GM12878 (cell line): ENCODE measurements around the gene MAD2L1BP. TPM values are rescaled to one million over a fixed set of nuclear protein-coding genes. Genes with fewer than 3 reads are reported as not detected.

ENCODE experiments used
- ATAC-seq: fragments of 200-7000 bp; cut with Tn5 transposase; 3 replicates; pipeline ENCODE4 v1.9.1; 2020; ENCODE audit warnings: mild to moderate bottlenecking, moderate library complexity
- BruUV-seq: library from RNA; stranded (reverse); fragments of 400-500 nt; replicated peaks from 2 replicates; lab custom pipeline; 2021; lab: Mats Ljungman, UMichigan
- CTCF ChIA-PET: fragments of 300-600 bp; sonication (Branson Sonifier 250); formaldehyde crosslinking; extraction: SDS; loops from one replicate; lab custom pipeline; 2021; ENCODE audit warnings: inconsistent platforms; lab: Yijun Ruan, JAX
- POLR2A ChIA-PET: fragments of 350-600 bp; formaldehyde crosslinking; extraction: SDS; loops from one replicate; lab custom pipeline; 2021; ENCODE audit warnings: inconsistent platforms; lab: Charles Lee
- RAD21 ChIA-PET: fragments of 300-600 bp; sonication (Branson Sonifier 250); formaldehyde crosslinking; loops from one replicate; lab custom pipeline; 2023; ENCODE audit warnings: antibody characterized with exemption; ENCODE audit not compliant: unreplicated experiment; lab: Charles Lee
- SMC1A ChIA-PET: fragments of 300-600 bp; sonication (Branson Sonifier 250); formaldehyde crosslinking; loops from one replicate; lab custom pipeline; 2023; ENCODE audit not compliant: unreplicated experiment, uncharacterized antibody; lab: Charles Lee
- DNase-seq: peaks from one replicate; pipeline ENCODE4 v3.0.0-alpha.2; 2011; ENCODE audit warnings: low read depth, low spot score
- FAIRE-seq: peaks from 3 replicates; lab custom pipeline; 2011; peaks lifted over from hg19 to GRCh38; lab: Jason Lieb, UNC
- H2AFZ ChIP-seq: 2 replicates; pipeline ENCODE4 v1.6.0; 2011; ENCODE audit warnings: low read depth, low read length, control low read depth; ENCODE audit not compliant: control insufficient read depth
- H3K27ac ChIP-seq: 2 replicates; pipeline ENCODE4 v1.5.1; 2011; ENCODE audit warnings: control low read depth; ENCODE audit not compliant: control insufficient read depth, insufficient read depth
- H3K27me3 ChIP-seq, 2 experiments: replicated peaks in 1 of 2; 2 replicates each; pipeline versions ENCODE4 v1.6.0 to v1.6.1; 2011; ENCODE audit warnings: low read length in 1 of 2; ENCODE audit not compliant: control insufficient read depth in 2 of 2, insufficient read depth in 2 of 2
- H3K36me3 ChIP-seq, 2 experiments: 2 replicates each; pipeline ENCODE4 v1.5.1; 2011; ENCODE audit warnings: low read length in 1 of 2; ENCODE audit not compliant: control insufficient read depth in 2 of 2, insufficient read depth in 2 of 2
- H3K4me1 ChIP-seq: 2 replicates; pipeline ENCODE4 v1.6.1; 2011; ENCODE audit warnings: mild to moderate bottlenecking, low read length, moderate library complexity, mixed read lengths; ENCODE audit not compliant: control insufficient read depth, insufficient read depth
- H3K4me2 ChIP-seq: 2 replicates; pipeline ENCODE4 v1.6.0; 2011; ENCODE audit warnings: control low read depth; ENCODE audit not compliant: control insufficient read depth, insufficient read depth
- H3K4me3 ChIP-seq: fragments of 200-600 bp; sonication (generic); 2 replicates; pipeline ENCODE4 v1.5.1; 2016
- H3K79me2 ChIP-seq: 2 replicates; pipeline ENCODE4 v1.6.0; 2011; ENCODE audit warnings: low read length; ENCODE audit not compliant: control insufficient read depth, insufficient read depth
- H3K9ac ChIP-seq: 2 replicates; pipeline ENCODE4 v1.8.0; 2011; ENCODE audit warnings: low read length, control low read depth, mixed read lengths; ENCODE audit not compliant: control insufficient read depth, insufficient read depth
- H3K9me3 ChIP-seq: replicated peaks from 3 replicates; pipeline ENCODE4 v1.5.1; 2011; ENCODE audit warnings: mild to moderate bottlenecking, low read length; ENCODE audit not compliant: control insufficient read depth, insufficient read depth
- H4K20me1 ChIP-seq: 2 replicates; pipeline ENCODE4 v1.6.0; 2011; ENCODE audit not compliant: control insufficient read depth, insufficient read depth
- BACH1 ChIP-seq: fragments of 450-650 bp; IDR thresholded peaks from 2 replicates; pipeline ENCODE4 v1.6.1; 2017; ENCODE audit warnings: mild to moderate bottlenecking, borderline replicate concordance
- BMI1 ChIP-seq: fragments of 450-650 bp; IDR thresholded peaks from 2 replicates; pipeline ENCODE4 v1.6.1; 2016; ENCODE audit warnings: mild to moderate bottlenecking, moderate library complexity, borderline replicate concordance
- FOXM1 ChIP-seq: IDR thresholded peaks from 2 replicates; pipeline ENCODE4 v1.6.1; 2012; ENCODE audit warnings: low read depth, mild to moderate bottlenecking, inconsistent platforms, low read length, moderate library complexity
- IRF3 ChIP-seq: fragments of 450-650 bp; IDR thresholded peaks from 2 replicates; pipeline ENCODE4 v1.6.1; 2014; ENCODE audit warnings: mild to moderate bottlenecking
- RCOR1 ChIP-seq: conservative IDR thresholded peaks from 2 replicates; pipeline ENCODE4 v1.6.1; 2012; ENCODE audit warnings: low read depth, low read length, improper control_type of control experiment
- SPI1 ChIP-seq: IDR thresholded peaks from 2 replicates; pipeline ENCODE4 v1.6.1; 2011; ENCODE audit warnings: low read depth, mild to moderate bottlenecking, low read length, moderate library complexity, borderline replicate concordance; ENCODE audit not compliant: insufficient read depth
- ZBTB4 ChIP-seq: fragments of 450-650 bp; formaldehyde crosslinking; IDR thresholded peaks from 2 replicates; pipeline ENCODE4 v1.4.0; 2022; ENCODE audit warnings: mild to moderate bottlenecking, moderate library complexity
- WGBS: methylation state at CpG from one replicate; pipeline ENCODE4 v1.1.6; 2016; ENCODE audit warnings: low lambda C conversion rate; ENCODE audit not compliant: insufficient replicate concordance, insufficient coverage; ENCODE audit errors: missing lambda C conversion rate; 5-methylcytosine and 5-hydroxymethylcytosine counted together
- in situ Hi-C: fragments of 300-500 bp; cut with MboI; formaldehyde crosslinking; loops from 9 replicates; pipeline ENCODE4 v1.14.3; 2018; ENCODE audit warnings: mixed read lengths
- intact Hi-C: fragments of 100-400 bp; cut with micrococcal nuclease; formaldehyde crosslinking; loops from one replicate; pipeline ENCODE4 v1.14.2; 2022; ENCODE audit not compliant: unreplicated experiment
- polyA plus RNA-seq, 11 experiments: library from polyadenylated mRNA; depleted of rRNA in 4 of 11; unstranded in 6 of 11; stranded (reverse) in 5 of 11; fragments of >200 nt; fragmentation: Nextera tagmentation in 4 of 11; fragmentation: Illumina TruSeq in 1 of 11; extraction: Ambion mirVana in 4 of 11; extraction: Trizol in 1 of 11; gene quantifications; 1 replicate in 1 of 11; 2 replicates in 10 of 11; pipeline versions ENCODE4 v1.2.1 to v1.2.3, GENCODE V29; 2011 to 2016; ENCODE audit warnings: inconsistent platforms in 2 of 11, missing spikeins in 2 of 11, low read depth in 1 of 11
- total RNA-seq, 4 experiments: library from RNA; depleted of rRNA in 3 of 4; stranded (reverse); fragments of >200 nt in 3 of 4; fragmentation: Illumina TruSeq in 1 of 4; extraction: Trizol in 1 of 4; gene quantifications; 2 replicates each; pipeline versions ENCODE4 v1.2.1 to v1.2.3, GENCODE V29; 2013 to 2021

MAD2L1BP gene
- total and polyA plus RNA-seq, 10 of the 15 experiments (the other 5 are each of a cell fraction or from before 2014, with no cell fraction given): 39.2 to 155 (median 60.3) TPM

GRCh38 chr6:43610431-43610830 is 25.2 kb upstream of the MAD2L1BP start:
- ATAC-seq: no peak
- in situ Hi-C loops (no loop called here), intact Hi-C loops (no loop called here)
- Histone ChIP-seq H3K9me3 (no peaks in the 10 kb centered on the region), H2AFZ (no peak overlapping the region), H3K4me3 (no peak overlapping the region), H3K27me3 (no peaks in the 10 kb centered on the region), H4K20me1 (no peaks in the 10 kb centered on the region), H3K36me3 (peaks cover 13 to 45% of the 10 kb centered on the region in 2 experiments), H3K4me2 (no peak overlapping the region), H3K27ac (no peak overlapping the region), H3K79me2 (no peaks in the 10 kb centered on the region), H3K9ac (no peak overlapping the region), H3K4me1 (no peaks in the 10 kb centered on the region)
- no peak for FAIRE-seq
- POLR2A ChIA-PET: interaction anchor here (0.5 to 0.7 kb wide), 2 partner anchors 103 to 773 kb away, joined by 3 read pairs; no protein-coding TSS in a partner anchor
- CTCF ChIA-PET: interaction anchor here (0.7 to 4.7 kb wide), 11 partner anchors 9 to 469 kb away, joined by 3 to 42 read pairs (median 3); no protein-coding TSS in a partner anchor
- SMC1A ChIA-PET: interaction anchor here (0.9 to 1.3 kb wide), 4 partner anchors 9 to 216 kb away, joined by 3 to 5 read pairs (median 3); no protein-coding TSS in a partner anchor
- DNase-seq: no peak
- TF ChIP-seq SPI1 (no peak), ZBTB4 (CRISPR knock-in tag) (no peak), FOXM1 (no peak), IRF3 (no peak), BMI1 (no peak), RCOR1 (no peak), BACH1 (no peak)
- RAD21 ChIA-PET: interaction anchor here (0.7 kb wide), 2 partner anchors 111 to 1250 kb away, joined by 3 to 4 read pairs; no protein-coding TSS in a partner anchor
- BruUV-seq: no TSS peak
- 98% methylated on average over 5 of the region's 5 CpGs for WGBS
